SU-DHL-6 (cell line): ENCODE data around the gene APOD.
A peak's percentile ranks its signal among the peaks of the same experiment; 100 is the strongest.

Experiments used
- H2AFZ ChIP-seq: fragments of 200-600 bp; sonication (generic); 2 replicates; pipeline ENCODE4 v1.6.1; 2014; ENCODE audit warnings: low read depth, mild to moderate bottlenecking, moderate library complexity, mixed read lengths, antibody characterized with exemption, low read length; ENCODE audit not compliant: severe bottlenecking
- H3F3A ChIP-seq: fragments of 200-600 bp; shearing (Covaris generic); 2 replicates; pipeline ENCODE4 v1.6.0; 2016; ENCODE audit warnings: antibody characterized with exemption, mild to moderate bottlenecking; ENCODE audit not compliant: insufficient read depth
- H3K27ac ChIP-seq: fragments of 200-600 bp; sonication (generic); 2 replicates; pipeline ENCODE4 v1.5.1; 2016; ENCODE audit warnings: low read depth, mild to moderate bottlenecking, low read length, moderate library complexity, mixed read lengths
- H3K27me3 ChIP-seq: fragments of 200-600 bp; sonication (generic), shearing (Covaris generic); 2 replicates; pipeline ENCODE4 v1.6.0; 2014; ENCODE audit warnings: mild to moderate bottlenecking, low read length
- H3K36me3 ChIP-seq: fragments of 200-600 bp; sonication (generic); 2 replicates; pipeline ENCODE4 v1.6.1; 2014; ENCODE audit warnings: mild to moderate bottlenecking, low read length, mixed read lengths
- H3K4me2 ChIP-seq: fragments of 300-600, 200-600 bp; shearing (Covaris generic), sonication (generic); 2 replicates; pipeline ENCODE4 v1.6.0; 2014; ENCODE audit warnings: low read length, low read depth, mild to moderate bottlenecking; ENCODE audit not compliant: poor library complexity, severe bottlenecking
- H3K4me3 ChIP-seq: fragments of 200-600 bp; sonication (generic); 2 replicates; pipeline ENCODE4 v1.5.1; 2014; ENCODE audit warnings: antibody characterized with exemption, low read length, mild to moderate bottlenecking, mixed read lengths; ENCODE audit not compliant: insufficient read depth, poor library complexity, severe bottlenecking
- H3K79me2 ChIP-seq: fragments of 200-600 bp; sonication (generic); 2 replicates; pipeline ENCODE4 v1.6.1; 2014; ENCODE audit warnings: mild to moderate bottlenecking, low read length, moderate library complexity; ENCODE audit not compliant: insufficient read depth
- H3K9ac ChIP-seq: fragments of 200-600 bp; sonication (generic); 2 replicates; pipeline ENCODE4 v1.7.0; 2014; ENCODE audit warnings: mild to moderate bottlenecking, low read length
- H3K9me2 ChIP-seq: fragments of 200-600 bp; sonication (generic); replicated peaks from 2 replicates; pipeline ENCODE4 v1.6.1; 2014; ENCODE audit warnings: low read length; ENCODE audit not compliant: insufficient read depth
- H3K9me3 ChIP-seq: fragments of 200-600 bp; sonication (generic); 2 replicates; pipeline ENCODE4 v1.6.1; 2014; ENCODE audit warnings: low read length, mixed read lengths; ENCODE audit not compliant: insufficient read depth
- H4K20me1 ChIP-seq: fragments of 200-600 bp; sonication (generic); 2 replicates; pipeline ENCODE4 v1.6.1; 2014; ENCODE audit warnings: low read depth, mild to moderate bottlenecking, antibody characterized with exemption, low read length, moderate library complexity, mixed read lengths
- EZH2phosphoT487 ChIP-seq: fragments of 200-600 bp; sonication (generic), shearing (Covaris generic); conservative IDR thresholded peaks from 2 replicates; pipeline ENCODE4 v1.6.1; 2018; ENCODE audit warnings: mild to moderate bottlenecking, antibody characterized with exemption, low read length, moderate library complexity, mixed read lengths
- TF ChIP-seq, protein P1 (sequence below): fragments of 200-600 bp; sonication (generic); IDR thresholded peaks from one replicate; pipeline ENCODE4 v1.5.1; 2017; ENCODE audit warnings: antibody characterized with exemption, mild to moderate bottlenecking, low read length, moderate library complexity; ENCODE audit not compliant: insufficient read depth, poor library complexity, severe bottlenecking

The APOD gene

DNA sequence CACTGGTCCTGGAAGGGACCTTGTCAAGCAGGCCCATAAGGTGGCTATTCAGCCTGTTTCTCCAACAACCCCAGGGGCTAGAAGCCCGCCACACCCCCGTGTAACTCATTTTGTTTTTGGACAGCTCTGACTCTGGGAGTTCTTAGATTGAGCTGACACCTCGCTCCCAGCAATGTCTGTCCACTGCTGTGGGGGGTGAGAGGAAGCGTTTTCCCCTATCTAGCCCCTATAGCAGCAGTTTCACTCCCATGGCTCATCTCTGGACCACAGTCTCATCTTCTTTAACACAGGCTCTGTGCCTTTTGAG lies 39.6 kb downstream of the APOD start:
- Histone ChIP-seq H3K9me2 (no peaks in the 10 kb centered on the region), H3K9ac (no peak overlapping the region), H3F3A (peaks cover 15% of the 10 kb centered on the region), H3K27me3 (no peaks in the 10 kb centered on the region), H3K27ac (no peak overlapping the region), H3K36me3 (peaks cover 4% of the 10 kb centered on the region; the same call in 1 of the 2 replicates), H3K4me2 (no peak overlapping the region), H4K20me1 (0 out of 2 replicates have a peak, but pooled peaks cover 12% of the 10 kb centered on the region), H3K4me3 (no peak overlapping the region), H3K9me3 (no peaks in the 10 kb centered on the region), H3K79me2 (peaks cover 38% of the 10 kb centered on the region), H2AFZ (no peak overlapping the region)
- TF ChIP-seq, protein P1, sequence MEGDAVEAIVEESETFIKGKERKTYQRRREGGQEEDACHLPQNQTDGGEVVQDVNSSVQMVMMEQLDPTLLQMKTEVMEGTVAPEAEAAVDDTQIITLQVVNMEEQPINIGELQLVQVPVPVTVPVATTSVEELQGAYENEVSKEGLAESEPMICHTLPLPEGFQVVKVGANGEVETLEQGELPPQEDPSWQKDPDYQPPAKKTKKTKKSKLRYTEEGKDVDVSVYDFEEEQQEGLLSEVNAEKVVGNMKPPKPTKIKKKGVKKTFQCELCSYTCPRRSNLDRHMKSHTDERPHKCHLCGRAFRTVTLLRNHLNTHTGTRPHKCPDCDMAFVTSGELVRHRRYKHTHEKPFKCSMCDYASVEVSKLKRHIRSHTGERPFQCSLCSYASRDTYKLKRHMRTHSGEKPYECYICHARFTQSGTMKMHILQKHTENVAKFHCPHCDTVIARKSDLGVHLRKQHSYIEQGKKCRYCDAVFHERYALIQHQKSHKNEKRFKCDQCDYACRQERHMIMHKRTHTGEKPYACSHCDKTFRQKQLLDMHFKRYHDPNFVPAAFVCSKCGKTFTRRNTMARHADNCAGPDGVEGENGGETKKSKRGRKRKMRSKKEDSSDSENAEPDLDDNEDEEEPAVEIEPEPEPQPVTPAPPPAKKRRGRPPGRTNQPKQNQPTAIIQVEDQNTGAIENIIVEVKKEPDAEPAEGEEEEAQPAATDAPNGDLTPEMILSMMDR, result no peak
- no peak for TF ChIP-seq EZH2phosphoT487

DNA sequence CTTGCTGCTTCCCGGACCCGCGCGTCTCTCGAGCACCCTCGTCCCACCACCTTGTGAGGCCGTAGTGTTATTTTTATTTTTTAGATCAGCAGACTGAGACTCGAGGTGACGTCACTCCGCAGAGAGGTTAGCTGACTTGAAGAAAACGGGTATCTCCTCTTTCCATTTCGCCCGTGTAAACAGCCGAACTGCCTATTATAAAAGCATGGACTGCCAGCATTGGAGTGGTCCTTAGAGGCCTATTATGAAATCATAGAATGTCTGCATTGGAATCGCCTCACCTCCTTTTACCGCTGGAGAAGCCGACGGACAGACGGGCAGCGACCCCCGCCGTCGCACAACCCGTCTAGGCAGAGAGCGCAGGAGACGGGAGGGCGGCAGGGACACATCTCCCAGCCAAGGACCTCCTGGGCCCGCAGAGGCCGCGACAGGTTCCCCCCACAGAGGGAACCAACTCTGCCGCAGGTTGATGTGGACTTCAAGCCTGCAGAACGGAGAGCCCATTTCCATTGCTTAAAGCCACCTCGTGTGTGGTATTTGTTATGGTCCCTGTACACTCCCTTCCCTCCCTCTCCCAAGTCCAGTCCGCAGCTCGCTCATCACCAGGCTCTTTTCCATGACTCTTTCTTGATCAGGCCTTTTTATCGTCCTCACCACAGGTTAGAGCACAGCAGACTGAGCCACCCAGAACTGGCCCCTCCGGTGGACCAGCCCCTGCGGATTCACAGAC lies 40.1 kb downstream of the APOD start:
- TF ChIP-seq, protein P1, result no peak
- no peak for TF ChIP-seq EZH2phosphoT487
- Histone ChIP-seq H2AFZ (peak overlapping the region; percentile 89), H3K9ac (peak overlapping the region; percentile 78), H3F3A (peaks cover 15% of the 10 kb centered on the region), H3K36me3 (peaks cover 4% of the 10 kb centered on the region; the same call in 1 of the 2 replicates), H4K20me1 (peaks cover 12% of the 10 kb centered on the region; the same call in 1 of the 2 replicates), H3K79me2 (peaks cover 43% of the 10 kb centered on the region), H3K9me3 (no peaks in the 10 kb centered on the region), H3K9me2 (no peaks in the 10 kb centered on the region), H3K4me3 (peak overlapping the region; percentile 86), H3K27ac (no peak overlapping the region), H3K27me3 (no peaks in the 10 kb centered on the region), H3K4me2 (peak overlapping the region; percentile 91)

DNA sequence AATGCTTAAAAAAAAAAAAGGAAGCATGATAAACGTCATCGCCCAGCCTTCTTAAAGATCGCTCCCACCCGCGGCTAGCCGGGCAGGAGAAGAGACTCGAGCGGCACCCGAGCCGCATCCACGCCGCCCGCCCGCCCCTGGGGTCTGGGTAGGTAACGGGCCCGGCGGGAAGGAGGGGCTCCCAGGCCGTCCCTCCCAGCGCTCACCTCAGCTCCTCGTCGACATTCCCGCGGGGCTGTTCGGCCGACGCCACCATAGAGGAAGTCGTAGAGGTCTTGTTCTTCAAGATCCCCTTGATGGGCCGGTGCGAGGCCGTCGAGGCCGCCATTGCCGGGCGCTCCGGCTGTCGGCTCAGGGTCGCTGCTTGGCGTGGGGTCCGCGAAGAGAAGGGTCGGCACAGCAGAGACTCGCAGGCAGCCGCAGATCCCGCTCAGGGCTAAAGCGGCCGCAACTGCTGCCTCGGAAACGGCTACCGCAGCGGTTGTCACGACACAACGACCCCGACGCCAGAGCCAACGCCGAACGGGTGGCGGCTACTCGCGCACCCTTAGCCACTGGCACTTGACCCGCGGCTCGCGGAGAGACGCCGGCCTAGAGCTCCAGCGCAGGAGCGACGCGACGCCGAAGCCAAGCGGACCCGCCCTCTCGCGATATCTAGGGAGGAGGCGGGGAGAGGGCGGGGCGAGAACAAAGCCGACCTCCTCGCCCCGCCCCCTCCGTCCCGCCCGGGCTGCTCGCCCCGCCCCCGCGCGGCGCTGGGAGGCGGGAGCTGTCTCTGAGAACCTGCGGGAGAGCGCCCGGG lies 40.8 kb downstream of the APOD start, which contains the start of gene PPP1R2:
Gene PPP1R2, minus strand, starts transcription at position 628 of the 802 bp plus-strand sequence. Its CDS starts 300 bp downstream, at position 328.
- Histone ChIP-seq H2AFZ (peak within 1 kb of the TSS; percentile 89), H3K4me2 (peak within 1 kb of the TSS; percentile 91), H3F3A (peaks cover 18% of the 10 kb centered on the region), H3K4me3 (peak within 1 kb of the TSS; percentile 86), H3K27me3 (no peaks in the 10 kb centered on the region), H3K9ac (peak within 1 kb of the TSS; percentile 78), H3K27ac (peak within 1 kb of the TSS; percentile 59), H3K79me2 (peaks cover 51% of the 10 kb centered on the region), H3K36me3 (peaks cover 4% of the 10 kb centered on the region; the same call in 1 of the 2 replicates), H4K20me1 (peaks cover 12% of the 10 kb centered on the region; the same call in 1 of the 2 replicates), H3K9me2 (no peaks in the 10 kb centered on the region), H3K9me3 (no peaks in the 10 kb centered on the region)
- TF ChIP-seq EZH2phosphoT487, result no peak
- TF ChIP-seq, protein P1, result no peak
